Pancreas (tissue), 10 donors: Measurements from ENCODE around the gene TMEM182. TPM values are rescaled to one million over a fixed set of nuclear protein-coding genes. Genes with fewer than 3 reads are reported as not detected.

Experiments
- ATAC-seq, 4 donors: fragments of 200-7000 bp; cut with Tn5 transposase; one replicate each; pipeline versions ENCODE4 v1.8.0 to v1.9.1; 2020; ENCODE audit warnings: mild to moderate bottlenecking in 4 of 4, moderate library complexity in 4 of 4
- DNase-seq, 6 donors: peaks; one replicate each; pipeline ENCODE4 v3.0.0-alpha.2; 2020
- FAIRE-seq: peaks from 2 replicates; lab custom pipeline; 2012; peaks lifted over from hg19 to GRCh38; lab: Jason Lieb, UNC
- H3K27ac ChIP-seq, 4 donors: fragments of 200-600 bp; sonication (generic); 1 replicate in 3 of 4; 2 replicates in 1 of 4; pipeline versions ENCODE4 v1.5.0 to v1.8.0; 2020
- H3K27me3 ChIP-seq, 4 donors: fragments of 200-600 bp; one replicate each; pipeline ENCODE4 v1.8.0; 2021
- H3K36me3 ChIP-seq, 3 donors: fragments of 200-600 bp; sonication (generic) in 1 of 3; one replicate each; pipeline versions ENCODE4 v1.5.0 to v1.8.0; 2020 to 2021
- H3K4me1 ChIP-seq, 3 donors: fragments of 200-600 bp; one replicate each; pipeline ENCODE4 v1.8.0; 2021
- H3K4me3 ChIP-seq, 4 donors: fragments of 200-600 bp; sonication (generic) in 2 of 4; one replicate each; pipeline versions ENCODE4 v1.5.0 to v1.8.0; 2020 to 2021
- H3K9me3 ChIP-seq, 4 donors: fragments of 200-600 bp; one replicate each; pipeline ENCODE4 v1.8.0; 2021
- WGBS, 2 donors: extraction: QIAGEN DNeasy Blood & Tissue Kit; methylation state at CpG; one replicate each; pipeline ENCODE4 v1.1.7; 2013; 5-methylcytosine and 5-hydroxymethylcytosine counted together
- intact Hi-C, 3 donors: fragments of 100-400 bp; cut with DNase I; formaldehyde crosslinking; loops; one replicate each; pipeline versions ENCODE4 v1.11.1 to v1.14.2; 2022
- polyA plus RNA-seq, 2 donors: library from polyadenylated mRNA; stranded (reverse); fragments of 200-250 nt; gene quantifications; one replicate each; pipeline ENCODE4 v1.2.3, GENCODE V29; 2013
- total RNA-seq, 6 donors: library from RNA; stranded (reverse); fragmentation: NEBNext Ultra II Directional in 4 of 6; extraction: Animal tissue kit (Norgen Biotek cat#: 25700) in 4 of 6; gene quantifications; one replicate each; pipeline versions ENCODE4 v1.2.1 to v1.2.4, GENCODE V29; 2021 to 2023
- TF ChIP-seq, protein P1 (sequence below), 4 donors: fragments of 200-600 bp; sonication (generic) in 3 of 4; IDR thresholded peaks; one replicate each; pipeline versions ENCODE4 v1.5.0 to v1.8.0; 2021; ENCODE audit warnings: antibody characterized with exemption in 4 of 4
- donor health status: healthy with polysubstance abuse.
- donor health status: DM: no; HTN: no; CAD: no; lungs with moderate emphysema.
- donor health status: DM: no; HTN: no; CAD: no.
- donor health status: control.
- donor health status: control.
- donor health status: Bipolar disorder and iron deficiency.
- donor health status: DM: yes; HTN: yes; CAD: no.
- donor health status: DM: no; HTN: no; CAD: no.
- donor health status: DM: no; HTN: no; CAD: no.
- donor health status: DM: yes; HTN: yes; CAD: no.

Gene TMEM182
- total and polyA plus RNA-seq, 8 donors, result 0.80 to 4.1 (median 2.4) TPM

DNA sequence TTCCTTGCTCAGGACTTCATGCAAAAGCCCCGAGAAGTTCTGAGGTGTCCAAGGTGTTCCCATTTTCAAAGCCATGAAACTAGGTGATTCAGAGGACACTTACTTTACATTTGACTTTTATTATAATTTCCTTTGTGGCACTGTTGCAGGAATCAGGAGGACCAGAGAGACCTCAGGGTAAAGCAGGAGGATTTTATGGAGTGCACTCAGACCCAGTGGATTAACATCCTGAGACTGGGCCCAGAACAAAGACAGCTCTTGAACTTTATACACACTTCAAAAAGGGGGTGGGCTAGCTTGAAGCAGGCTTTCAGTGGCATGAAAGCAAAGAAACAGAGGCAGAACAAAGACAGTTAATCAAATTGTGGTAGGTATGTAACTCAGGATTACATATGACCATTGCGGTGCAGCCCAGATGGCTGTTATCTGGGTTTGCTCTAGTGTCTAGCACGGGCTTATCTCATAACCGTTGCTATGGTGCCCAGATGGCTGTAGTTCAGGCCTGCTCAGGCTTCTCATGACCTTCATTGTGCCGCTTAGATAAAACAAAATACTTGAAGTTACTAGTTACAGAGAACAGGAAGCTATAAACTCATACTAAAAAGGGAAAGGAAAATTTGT, 39.4 kb downstream of the TMEM182 start:
- Histone ChIP-seq H3K9me3 (no peaks in the 10 kb centered on the region), H3K27ac (no peak overlapping the region), H3K4me1 (peaks cover 0 to under 1% (median 0%) of the 10 kb centered on the region in 3 donors), H3K27me3 (no peaks in the 10 kb centered on the region), H3K36me3 (no peaks in the 10 kb centered on the region), H3K4me3 (no peak overlapping the region)
- TF ChIP-seq, protein P1, sequence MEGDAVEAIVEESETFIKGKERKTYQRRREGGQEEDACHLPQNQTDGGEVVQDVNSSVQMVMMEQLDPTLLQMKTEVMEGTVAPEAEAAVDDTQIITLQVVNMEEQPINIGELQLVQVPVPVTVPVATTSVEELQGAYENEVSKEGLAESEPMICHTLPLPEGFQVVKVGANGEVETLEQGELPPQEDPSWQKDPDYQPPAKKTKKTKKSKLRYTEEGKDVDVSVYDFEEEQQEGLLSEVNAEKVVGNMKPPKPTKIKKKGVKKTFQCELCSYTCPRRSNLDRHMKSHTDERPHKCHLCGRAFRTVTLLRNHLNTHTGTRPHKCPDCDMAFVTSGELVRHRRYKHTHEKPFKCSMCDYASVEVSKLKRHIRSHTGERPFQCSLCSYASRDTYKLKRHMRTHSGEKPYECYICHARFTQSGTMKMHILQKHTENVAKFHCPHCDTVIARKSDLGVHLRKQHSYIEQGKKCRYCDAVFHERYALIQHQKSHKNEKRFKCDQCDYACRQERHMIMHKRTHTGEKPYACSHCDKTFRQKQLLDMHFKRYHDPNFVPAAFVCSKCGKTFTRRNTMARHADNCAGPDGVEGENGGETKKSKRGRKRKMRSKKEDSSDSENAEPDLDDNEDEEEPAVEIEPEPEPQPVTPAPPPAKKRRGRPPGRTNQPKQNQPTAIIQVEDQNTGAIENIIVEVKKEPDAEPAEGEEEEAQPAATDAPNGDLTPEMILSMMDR (IDR thresholded peaks at IDR 0.05), result no peak
- DNase-seq (no peak), FAIRE-seq (no peak), ATAC-seq (no peak)
- intact Hi-C loops, result no loop called here
- 39 to 43% methylated on average over 5 of the region's 5 CpGs for WGBS, 2 donors

DNA sequence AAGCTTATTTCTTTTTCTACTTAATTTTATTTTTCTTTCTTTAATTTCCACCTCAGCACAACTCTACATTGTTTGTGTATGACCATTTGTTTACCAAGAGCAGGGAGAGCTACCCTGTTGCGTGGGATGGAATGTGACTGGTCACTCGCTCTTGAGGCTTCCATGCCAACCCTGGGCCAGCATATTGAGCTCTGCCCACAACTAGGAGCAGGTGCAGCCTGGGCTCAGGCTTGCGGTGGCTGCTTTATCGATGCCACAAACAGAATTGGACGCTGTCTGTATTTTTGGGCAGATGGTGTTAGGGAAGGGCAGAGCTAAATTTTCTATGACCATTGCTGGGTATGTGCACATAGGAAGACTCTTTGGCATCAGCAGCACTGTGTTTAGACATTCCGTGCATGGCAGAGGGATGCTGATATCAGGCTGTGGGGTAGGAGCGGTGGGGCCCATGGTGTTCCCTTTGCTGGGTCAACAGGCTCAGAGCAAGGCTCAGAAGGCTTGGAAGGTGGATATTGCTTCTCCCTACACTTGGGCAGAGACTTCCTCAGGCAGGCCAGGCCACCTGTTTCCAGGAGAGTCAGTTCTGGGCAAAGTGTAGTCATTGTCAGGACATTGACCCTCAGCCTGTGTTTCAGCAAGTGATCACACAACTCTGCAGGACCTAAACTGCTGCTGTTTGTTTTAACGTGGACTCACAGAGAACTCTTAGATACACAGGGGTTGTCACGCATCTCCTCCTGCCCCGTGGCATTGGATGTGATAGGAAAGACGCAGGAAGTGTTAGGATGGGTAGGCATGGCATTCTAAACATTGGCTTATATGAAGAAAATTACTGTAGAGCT, 40.2 kb downstream of the TMEM182 start:
- 94 to 97% methylated on average over 11 of the region's 11 CpGs for WGBS, 2 donors
- H3K4me3 ChIP-seq, result no peak overlapping the region
- DNase-seq (no peak), FAIRE-seq (no peak), ATAC-seq (no peak)
- no peaks in the 10 kb centered on the region for H3K9me3 ChIP-seq
- H3K27me3 ChIP-seq, result no peaks in the 10 kb centered on the region
- no peaks in the 10 kb centered on the region for H3K36me3 ChIP-seq
- intact Hi-C loops, result no loop called here
- TF ChIP-seq, protein P1 (IDR thresholded peaks at IDR 0.05), result no peak
- no peak overlapping the region for H3K27ac ChIP-seq
- H3K4me1 ChIP-seq, result no peaks in the 10 kb centered on the region

DNA sequence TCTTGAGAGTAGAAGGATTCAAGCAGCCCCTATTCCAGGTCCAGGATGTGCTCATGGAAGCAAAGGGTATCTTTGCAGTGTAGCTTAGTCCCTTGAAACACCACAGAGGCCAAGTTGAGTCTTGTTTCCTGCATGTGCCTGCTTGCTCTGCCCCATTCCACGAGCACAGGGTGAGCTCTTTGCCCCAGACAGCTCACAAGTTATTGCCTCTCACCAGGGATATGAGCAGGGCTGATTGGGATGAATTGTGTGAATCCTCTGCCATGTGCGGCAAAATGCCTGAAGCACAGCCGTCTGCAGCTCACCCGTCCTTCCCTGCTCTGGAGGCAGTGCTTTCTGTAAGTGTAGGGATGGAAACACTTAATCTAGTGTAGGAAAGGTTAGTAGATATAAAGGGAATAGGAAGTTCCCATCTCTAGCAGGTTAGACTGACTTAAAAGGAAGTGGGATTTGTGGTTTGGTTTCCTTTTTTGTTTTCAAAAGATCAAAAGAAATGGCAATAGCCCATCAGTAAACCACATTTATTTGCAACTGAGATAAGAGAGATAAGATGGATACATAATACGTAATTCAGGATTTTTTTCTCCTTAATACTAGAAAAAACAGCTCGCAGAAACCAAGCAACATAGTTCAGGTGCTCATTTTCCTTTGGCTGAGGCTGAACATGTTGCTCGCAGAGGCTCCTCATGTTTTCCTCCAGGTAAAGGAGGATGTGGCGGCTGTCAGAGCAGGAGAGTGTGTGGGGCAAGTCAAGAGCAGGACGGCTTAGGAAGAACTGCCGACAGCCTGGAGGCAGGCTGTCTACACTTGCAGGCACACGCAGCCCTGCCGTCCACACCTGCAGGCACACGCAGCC, 41.4 kb downstream of the TMEM182 start:
- intact Hi-C loops, result no loop called here
- H3K4me3 ChIP-seq, result no peak overlapping the region
- DNase-seq (no peak), FAIRE-seq (no peak), ATAC-seq (no peak)
- no peak overlapping the region for H3K27ac ChIP-seq
- no peaks in the 10 kb centered on the region for H3K27me3 ChIP-seq
- WGBS, 2 donors, result 90 to 96% methylated on average over 13 of the region's 13 CpGs
- H3K4me1 ChIP-seq, result no peaks in the 10 kb centered on the region
- no peaks in the 10 kb centered on the region for H3K36me3 ChIP-seq
- H3K9me3 ChIP-seq, result no peaks in the 10 kb centered on the region
- TF ChIP-seq, protein P1 (IDR thresholded peaks at IDR 0.05), result no peak

DNA sequence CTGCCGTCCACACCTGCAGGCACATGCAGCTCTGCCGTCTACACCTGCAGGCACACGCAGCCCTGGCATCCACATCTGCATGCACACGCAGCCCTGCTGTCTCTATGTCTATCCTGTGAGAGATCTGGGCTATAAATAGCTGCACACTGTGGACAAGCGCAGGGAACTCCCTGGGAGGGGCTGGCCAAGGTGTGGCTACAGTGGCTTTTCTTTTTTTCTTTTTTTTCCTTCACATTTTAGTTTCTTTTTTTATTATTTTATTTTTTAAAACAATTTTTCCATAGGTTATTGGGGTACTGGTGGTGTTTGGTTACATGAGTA, 42.0 kb downstream of the TMEM182 start:
- TF ChIP-seq, protein P1 (IDR thresholded peaks at IDR 0.05), result no peak
- no peak overlapping the region for H3K4me3 ChIP-seq
- 95 to 98% methylated on average over 5 of the region's 5 CpGs for WGBS, 2 donors
- intact Hi-C loops, result no loop called here
- ATAC-seq, result no peak
- no peaks in the 10 kb centered on the region for H3K27me3 ChIP-seq
- no peaks in the 10 kb centered on the region for H3K36me3 ChIP-seq
- no peaks in the 10 kb centered on the region for H3K9me3 ChIP-seq
- no peak for DNase-seq
- no peak for FAIRE-seq
- H3K4me1 ChIP-seq, result no peaks in the 10 kb centered on the region
- no peak overlapping the region for H3K27ac ChIP-seq
